ENCODE results near the gene PLAC8L1.

PLAC8L1 gene

GRCh38 chr5:146049704-146050026 is 55.7 kb downstream of the PLAC8L1 start:
- no peak overlapping the region for H3K4me3 ChIP-seq (ENCODE audit: low read depth, low read length)
- DNase-seq (ENCODE audit: low read depth) = no peak

GRCh38 chr5:146048994-146049703 is 56.2 kb downstream of the PLAC8L1 start:
- H3K4me3 ChIP-seq (ENCODE audit: low read depth, low read length) = no peak overlapping the region
- peak; percentile 49 for DNase-seq (ENCODE audit: low read depth)

- no peak for DNase-seq (ENCODE audit: low read depth)
- no peak overlapping the region for H3K4me3 ChIP-seq (ENCODE audit: low read depth, low read length)
Measured at GRCh38 chr5:146047396-146047795, 58.0 kb downstream of the PLAC8L1 start.

- DNase-seq (ENCODE audit: low read depth) = no peak
Measured at GRCh38 chr5:146043722-146044121, 61.7 kb downstream of the PLAC8L1 start.

GRCh38 chr5:146042628-146043279 is 62.6 kb downstream of the PLAC8L1 start:
- no peak for DNase-seq (ENCODE audit: low read depth)
- no peak overlapping the region for H3K4me3 ChIP-seq (ENCODE audit: low read depth, low read length)

More at GRCh38 chr5:146043722-146044121, 61.7 kb downstream of the PLAC8L1 start:
- no peak overlapping the region for H3K4me3 ChIP-seq (ENCODE audit: low read depth, low read length)

- H3K4me3 ChIP-seq (ENCODE audit: low read depth, low read length) = no peak overlapping the region
- DNase-seq (ENCODE audit: low read depth) = no peak
Measured at GRCh38 chr5:146041180-146041789, 64.1 kb downstream of the PLAC8L1 start.

- no peak overlapping the region for H3K4me3 ChIP-seq (ENCODE audit: low read depth, low read length)
- no peak for DNase-seq (ENCODE audit: low read depth)
Measured at GRCh38 chr5:146040527-146040926, 64.8 kb downstream of the PLAC8L1 start.

GRCh38 chr5:146039420-146039819 is 66.0 kb downstream of the PLAC8L1 start:
- H3K4me3 ChIP-seq (ENCODE audit: low read depth, low read length) = no peak overlapping the region
- DNase-seq (ENCODE audit: low read depth) = no peak

GRCh38 chr5:146034605-146035004 is 70.8 kb downstream of the PLAC8L1 start:
- no peak for DNase-seq (ENCODE audit: low read depth)
- H3K4me3 ChIP-seq (ENCODE audit: low read depth, low read length) = no peak overlapping the region
